Measurements from ENCODE around the gene CBFA2T2.

GRCh38 chr20:33663161-33664084, 173.5 kb downstream of the CBFA2T2 start:
- TF ChIP-seq CTCF (IDR thresholded peaks at IDR 0.05): peak in 2 of 7 experiments; percentile 3 to 8
- TF ChIP-seq POLR2A (IDR thresholded peaks at IDR 0.05): peak; percentile 81 to 85 (median 84)
